Stimulated activated CD8-positive, alpha-beta memory T cell treated with anti-CD3 and anti-CD28 coated beads, Interleukin-15, amount 100 ng/mL, for 4 hours (primary cell): ENCODE measurements around the gene SMC1B.
"Not testable (repeated sequence)": the region's sequence is repeated elsewhere in the genome, so short reads cannot be mapped to it uniquely, and the experiment has no call there.

Experiments
- DNase-seq, 2 donors: peaks; one replicate each; pipeline ENCODE4 v3.0.0-alpha.2; 2020; ENCODE audit warnings: low read depth in 2 of 2

SMC1B gene

GRCh38 chr22:45421349-45422055 lies 8.1 kb upstream of the SMC1B start:
- DNase-seq, result no peak

DNA sequence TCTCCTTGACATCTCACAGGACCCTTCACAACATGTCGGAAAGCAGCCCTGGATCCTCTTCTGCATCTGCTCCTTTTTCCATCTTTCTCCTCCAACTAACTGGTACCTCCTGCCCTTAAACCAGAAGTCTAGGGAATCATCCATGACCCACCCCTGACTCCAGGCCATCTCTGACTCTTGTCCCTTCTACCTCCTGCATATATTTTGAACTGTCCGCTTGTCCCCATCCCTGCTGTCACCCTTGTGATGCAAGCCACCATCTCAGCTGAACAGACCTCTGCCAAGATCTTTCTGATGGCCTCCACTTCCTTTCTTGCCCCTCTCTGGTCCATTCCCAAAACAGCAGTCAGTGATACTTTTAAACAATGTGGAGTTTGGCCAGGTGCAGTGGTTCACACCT lies 7.1 kb upstream of the SMC1B start:
- DNase-seq, result no peak

- no peak for DNase-seq
Measured at GRCh38 chr22:45420011-45420410, 6.6 kb upstream of the SMC1B start.

DNA sequence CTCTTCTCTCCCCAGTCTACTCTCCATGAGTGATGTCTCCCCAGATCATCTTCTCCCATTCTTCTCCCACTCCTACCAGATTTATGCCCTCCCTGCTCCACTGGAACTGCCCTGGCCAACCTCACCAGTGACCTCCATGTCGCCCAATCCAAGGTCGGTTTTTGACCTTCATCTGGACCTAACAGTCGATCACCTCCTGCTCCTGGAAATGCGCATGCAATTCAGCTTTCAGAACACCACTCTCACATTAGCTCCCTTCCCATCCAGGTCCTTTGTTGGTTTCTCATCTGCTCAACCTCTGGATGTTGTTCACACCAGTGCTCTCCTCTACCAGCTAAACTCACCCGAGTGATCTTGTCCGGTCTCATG lies 5.4 kb upstream of the SMC1B start:
- DNase-seq, result no peak

DNA sequence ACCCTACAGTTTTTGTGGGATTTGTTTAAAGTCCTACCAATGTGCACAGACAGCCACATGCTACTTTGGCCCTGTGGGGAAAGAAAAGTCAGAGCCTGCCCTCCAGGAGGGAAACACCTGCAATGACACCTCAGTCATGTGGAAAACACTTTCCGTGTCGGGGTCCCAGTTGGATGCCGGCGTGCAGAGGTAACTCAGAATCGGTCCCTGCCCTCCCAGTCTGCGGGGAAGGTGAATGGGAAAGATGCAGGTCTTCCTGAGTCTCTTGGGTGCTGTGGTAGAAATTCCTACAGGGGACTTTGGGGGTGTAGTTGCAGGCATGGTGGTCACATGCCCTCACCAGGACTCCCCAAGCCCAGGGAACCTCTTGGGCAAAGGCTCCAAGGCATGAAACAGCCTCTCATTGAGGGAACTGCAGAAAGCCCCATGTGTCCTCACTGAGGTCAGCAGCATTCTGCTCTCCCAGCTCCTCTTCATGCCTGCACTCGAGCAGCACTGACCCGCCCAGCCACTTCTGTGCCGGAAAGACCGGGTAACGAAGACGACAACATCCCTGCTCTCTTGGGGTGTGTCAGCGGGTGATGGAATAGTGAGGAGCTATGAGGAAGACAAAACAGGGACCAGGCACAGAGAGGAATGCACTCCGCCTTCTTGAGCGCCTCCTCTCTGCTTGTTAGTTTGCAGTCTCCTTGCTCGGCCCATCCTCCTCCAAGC lies 4.8 kb upstream of the SMC1B start:
- no peak for DNase-seq

DNA sequence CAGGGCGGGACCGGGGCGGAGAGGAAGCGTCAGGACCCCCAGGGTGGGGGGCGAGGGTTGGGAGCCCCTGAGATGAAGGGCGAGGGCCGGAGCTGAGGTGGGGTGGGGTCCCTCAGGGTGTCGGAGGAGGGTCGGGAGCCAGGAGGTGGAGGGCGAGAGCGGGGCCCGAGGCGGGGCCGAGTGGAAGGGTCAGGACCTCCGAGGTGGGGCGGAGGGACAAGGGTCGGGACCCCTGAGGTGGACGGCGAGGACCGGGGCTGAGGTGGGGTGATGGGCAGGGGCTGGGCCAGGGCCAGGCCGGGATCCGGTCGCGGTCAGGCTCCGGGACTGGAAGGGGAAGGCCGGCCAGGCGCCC lies 409 bp downstream of the SMC1B start:
- DNase-seq, result no peak

DNA sequence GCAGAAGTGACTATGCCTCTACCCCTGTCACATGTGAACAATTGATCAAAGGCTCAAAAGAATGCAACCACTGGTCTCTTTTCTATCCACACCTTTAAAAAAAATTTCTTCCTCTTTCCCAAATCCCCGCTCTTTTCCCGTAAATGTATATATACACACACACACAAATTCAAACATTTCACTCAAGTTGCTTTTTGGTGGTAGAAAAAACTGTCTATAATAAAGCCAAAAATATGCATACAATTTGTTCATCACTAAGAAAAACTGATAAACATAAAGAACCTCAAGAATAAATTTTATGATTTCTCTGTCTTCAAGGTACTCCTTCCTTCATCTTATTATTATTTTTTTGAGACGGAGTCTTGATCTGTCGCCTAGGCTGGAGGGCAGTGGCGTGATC lies 5.6 kb downstream of the SMC1B start:
- DNase-seq, result no peak

DNA sequence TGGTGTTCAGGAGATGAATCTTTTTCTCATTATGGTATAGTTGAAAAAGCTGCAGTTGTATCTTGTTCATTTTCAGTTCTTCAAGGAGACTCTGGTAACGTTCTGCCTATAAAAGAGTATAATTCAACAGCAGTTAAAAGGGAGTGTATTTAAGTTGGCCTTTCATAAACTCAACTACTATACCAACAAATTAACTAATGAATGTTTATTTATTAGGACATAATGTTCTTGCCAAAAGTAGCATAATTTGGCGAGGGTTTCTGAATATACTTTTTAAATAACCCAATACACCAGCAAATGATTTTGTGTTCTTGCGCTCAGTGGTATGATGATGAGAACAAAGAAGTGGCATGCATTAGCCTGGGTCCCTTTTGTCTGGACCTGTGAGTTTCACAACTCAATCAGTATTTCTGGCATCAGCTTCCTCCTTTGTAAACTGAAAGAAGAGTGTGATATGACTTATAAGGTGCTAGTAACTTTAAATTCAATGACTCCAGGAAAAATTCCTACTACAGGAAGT lies 10.9 kb downstream of the SMC1B start:
- DNase-seq, result no peak

GRCh38 chr22:45399712-45400445 lies 13.5 kb downstream of the SMC1B start:
- no peak for DNase-seq

GRCh38 chr22:45398214-45398613 lies 15.2 kb downstream of the SMC1B start:
- no peak for DNase-seq

GRCh38 chr22:45397806-45398205 lies 15.6 kb downstream of the SMC1B start:
- no peak for DNase-seq

GRCh38 chr22:45389546-45389945 lies 23.9 kb downstream of the SMC1B start:
- no peak for DNase-seq

DNA sequence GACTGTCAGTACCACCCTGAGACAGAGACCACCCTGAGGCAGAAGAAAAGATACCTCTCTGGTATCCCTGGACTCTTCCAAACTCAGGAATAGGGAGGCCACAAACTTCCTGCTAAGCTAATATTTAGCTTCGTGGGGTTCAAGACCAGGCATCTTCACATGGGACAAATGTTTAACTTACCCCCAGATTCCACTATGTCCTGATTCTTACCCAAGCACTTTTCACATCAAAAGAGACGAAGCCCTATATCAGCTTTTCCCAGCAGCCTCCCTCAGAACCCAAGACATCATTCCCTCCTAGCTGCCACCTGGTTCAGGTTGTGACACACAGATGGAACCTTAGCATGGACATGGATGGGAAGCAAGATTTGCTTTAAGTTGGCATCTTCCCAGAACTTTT lies 32.1 kb downstream of the SMC1B start:
- DNase-seq, result no peak

GRCh38 chr22:45376703-45377102 lies 36.7 kb downstream of the SMC1B start:
- DNase-seq, result no peak

GRCh38 chr22:45376009-45376408 lies 37.4 kb downstream of the SMC1B start:
- DNase-seq, result no peak

GRCh38 chr22:45373592-45373991 lies 39.8 kb downstream of the SMC1B start:
- not testable (repeated sequence) for DNase-seq

GRCh38 chr22:45366713-45367112 lies 46.7 kb downstream of the SMC1B start:
- DNase-seq, result no peak

DNA sequence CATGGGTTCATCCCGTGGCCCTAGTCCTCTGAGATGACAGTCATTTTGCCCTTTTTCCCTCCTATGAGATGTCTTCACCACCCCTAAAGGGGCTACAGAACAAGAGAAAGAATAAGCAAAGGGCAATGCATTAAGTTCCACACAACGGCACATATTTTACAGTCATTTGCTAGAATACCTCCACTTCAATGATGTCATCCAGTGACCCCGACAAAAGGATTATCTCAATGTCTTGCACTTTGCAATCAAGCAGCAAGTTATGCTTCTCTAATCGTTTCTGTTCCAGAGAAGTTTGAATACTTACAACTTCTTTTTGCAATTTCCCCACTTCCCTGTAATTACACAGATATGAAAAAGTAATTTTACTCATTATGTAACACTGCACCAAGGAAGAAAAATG lies 53.8 kb downstream of the SMC1B start:
- no peak for DNase-seq

DNA sequence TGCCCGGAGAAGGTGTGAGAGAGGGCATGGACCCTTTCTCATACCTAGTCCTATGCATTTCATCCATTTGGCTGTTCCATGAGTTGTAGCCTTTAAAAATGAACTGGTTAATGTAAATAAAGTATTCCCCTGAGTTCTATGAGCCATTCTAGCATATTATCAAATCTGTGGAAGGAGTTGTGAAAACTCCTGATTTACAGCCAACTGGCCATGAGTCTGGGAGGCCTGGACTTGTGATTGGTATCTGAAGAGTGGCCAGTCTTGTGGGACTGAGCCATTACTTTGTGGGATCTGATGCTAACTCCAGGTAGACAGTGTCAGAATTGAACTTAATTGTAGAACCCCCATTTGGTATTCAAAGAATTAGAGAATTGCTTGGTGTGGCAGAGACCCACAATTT lies 55.3 kb downstream of the SMC1B start:
- no peak for DNase-seq

GRCh38 chr22:45357490-45357889 lies 55.9 kb downstream of the SMC1B start:
- DNase-seq, result no peak

- no peak for DNase-seq
Measured at GRCh38 chr22:45353786-45354185, 59.6 kb downstream of the SMC1B start.

GRCh38 chr22:45352757-45353156 lies 60.6 kb downstream of the SMC1B start:
- DNase-seq, result not testable (repeated sequence)

- no peak for DNase-seq
Measured at GRCh38 chr22:45351956-45352355, 61.4 kb downstream of the SMC1B start.
